GM12864 (cell line): ENCODE measurements around the gene PAX3.

Experiments used
- DNase-seq: peaks from one replicate; pipeline ENCODE4 v3.0.0-alpha.2; 2011; ENCODE audit warnings: low read depth
- H3K4me3 ChIP-seq: 2 replicates; pipeline ENCODE4 v1.5.1; 2011; ENCODE audit warnings: mild to moderate bottlenecking, low read depth, low read length, control low read depth
- CTCF ChIP-seq: IDR thresholded peaks from 2 replicates; pipeline ENCODE4 v1.5.1; 2011; ENCODE audit warnings: low read depth, mild to moderate bottlenecking, moderate library complexity, low read length, control low read depth, inconsistent platforms; ENCODE audit errors: missing control alignments

PAX3 gene

DNA sequence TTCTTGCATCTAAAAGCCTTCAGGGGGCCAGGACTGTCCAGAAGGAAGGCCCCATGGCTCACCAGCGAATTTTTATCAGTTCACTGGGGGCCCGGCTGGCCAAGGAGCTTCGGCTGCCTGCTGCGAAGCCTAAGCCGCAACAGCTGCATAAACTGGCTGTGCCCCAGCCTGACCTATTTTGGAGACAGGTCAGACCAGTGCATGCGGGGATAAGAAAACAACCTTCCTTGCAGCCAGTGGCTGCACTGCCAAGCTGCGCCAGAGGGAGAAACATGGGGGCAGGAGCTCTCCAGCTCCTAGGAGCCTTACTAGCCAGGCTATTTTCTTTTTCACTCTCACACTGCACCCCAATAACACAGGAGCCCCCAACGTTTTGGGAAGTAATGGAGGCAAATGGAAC, 15.2 kb downstream of the PAX3 start:
- TF ChIP-seq CTCF: no peak
- no peak for DNase-seq
- H3K4me3 ChIP-seq: no peak overlapping the region

DNA sequence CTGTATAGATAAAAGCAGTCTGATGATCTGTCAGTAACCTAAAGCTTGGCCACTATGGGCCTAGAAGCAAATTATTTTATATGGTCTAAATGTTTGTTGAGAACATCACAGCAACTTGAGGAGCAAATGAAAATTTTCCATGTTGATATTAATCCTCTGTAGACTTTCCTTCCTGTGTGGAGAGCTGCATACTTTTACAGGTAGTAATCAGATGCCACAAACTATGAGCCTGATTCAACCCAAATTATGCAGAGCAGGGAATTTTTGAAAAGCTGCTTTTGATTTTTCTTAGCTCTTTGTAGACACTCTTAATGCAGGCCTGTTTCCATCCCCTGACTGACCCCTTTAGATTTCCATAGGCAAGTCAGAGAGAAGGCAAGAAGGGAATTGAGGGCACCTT, 17.3 kb downstream of the PAX3 start:
- TF ChIP-seq CTCF: no peak
- no peak overlapping the region for H3K4me3 ChIP-seq
- DNase-seq: no peak

GRCh38 chr2:222280795-222281194, 18.0 kb downstream of the PAX3 start:
- H3K4me3 ChIP-seq: no peak overlapping the region
- no peak for TF ChIP-seq CTCF
- DNase-seq: no peak

- no peak overlapping the region for H3K4me3 ChIP-seq
- no peak for TF ChIP-seq CTCF
- DNase-seq: no peak
Observed at GRCh38 chr2:222272446-222273015, 26.3 kb downstream of the PAX3 start.

- TF ChIP-seq CTCF: no peak
Observed at GRCh38 chr2:222271854-222272253, 26.9 kb downstream of the PAX3 start.

DNA sequence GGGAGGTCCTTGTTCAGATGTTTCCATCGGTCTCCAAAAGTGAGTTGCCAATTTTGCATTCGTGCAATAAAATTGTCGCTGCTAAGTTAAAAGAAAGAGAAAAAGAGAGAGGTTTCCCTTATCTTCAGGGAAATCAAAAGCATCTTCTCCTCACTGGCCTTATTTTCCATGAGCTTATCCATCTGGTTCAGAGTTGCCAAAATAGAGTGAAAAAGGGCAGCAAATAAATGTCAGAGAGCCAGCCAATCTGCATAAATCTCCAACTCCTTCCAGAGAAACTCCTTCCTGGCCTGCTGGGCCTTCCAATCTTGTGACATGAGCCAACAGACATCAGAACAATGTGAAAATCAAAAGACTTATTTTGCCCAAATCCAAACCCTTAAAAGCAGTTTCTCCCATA, 28.4 kb downstream of the PAX3 start:
- TF ChIP-seq CTCF: no peak
- no peak for DNase-seq
- no peak overlapping the region for H3K4me3 ChIP-seq

More at GRCh38 chr2:222271854-222272253, 26.9 kb downstream of the PAX3 start:
- DNase-seq: no peak
- H3K4me3 ChIP-seq: no peak overlapping the region

DNA sequence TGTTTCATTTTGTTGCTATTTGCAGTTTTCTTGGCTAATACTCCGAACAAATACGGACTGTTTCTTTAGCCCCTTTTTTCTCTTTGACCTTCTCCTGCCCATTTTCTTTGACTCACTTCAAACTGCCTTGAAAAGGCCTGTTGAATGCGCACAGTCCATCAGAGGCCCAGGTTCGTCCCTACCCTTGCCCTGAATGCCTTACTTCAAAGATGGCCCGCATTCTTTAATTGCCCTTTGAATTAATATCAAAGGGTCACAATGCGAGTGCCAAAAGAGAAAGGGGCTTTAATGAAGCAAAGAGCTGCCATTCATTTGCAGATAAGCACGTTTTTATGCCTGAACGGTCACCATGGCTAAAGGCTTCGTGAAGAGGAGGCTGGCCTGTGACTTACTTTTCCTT, 29.7 kb downstream of the PAX3 start:
- no peak overlapping the region for H3K4me3 ChIP-seq
- DNase-seq: no peak
- no peak for TF ChIP-seq CTCF
